Measurements from ENCODE around the gene NAXE.

DNA sequence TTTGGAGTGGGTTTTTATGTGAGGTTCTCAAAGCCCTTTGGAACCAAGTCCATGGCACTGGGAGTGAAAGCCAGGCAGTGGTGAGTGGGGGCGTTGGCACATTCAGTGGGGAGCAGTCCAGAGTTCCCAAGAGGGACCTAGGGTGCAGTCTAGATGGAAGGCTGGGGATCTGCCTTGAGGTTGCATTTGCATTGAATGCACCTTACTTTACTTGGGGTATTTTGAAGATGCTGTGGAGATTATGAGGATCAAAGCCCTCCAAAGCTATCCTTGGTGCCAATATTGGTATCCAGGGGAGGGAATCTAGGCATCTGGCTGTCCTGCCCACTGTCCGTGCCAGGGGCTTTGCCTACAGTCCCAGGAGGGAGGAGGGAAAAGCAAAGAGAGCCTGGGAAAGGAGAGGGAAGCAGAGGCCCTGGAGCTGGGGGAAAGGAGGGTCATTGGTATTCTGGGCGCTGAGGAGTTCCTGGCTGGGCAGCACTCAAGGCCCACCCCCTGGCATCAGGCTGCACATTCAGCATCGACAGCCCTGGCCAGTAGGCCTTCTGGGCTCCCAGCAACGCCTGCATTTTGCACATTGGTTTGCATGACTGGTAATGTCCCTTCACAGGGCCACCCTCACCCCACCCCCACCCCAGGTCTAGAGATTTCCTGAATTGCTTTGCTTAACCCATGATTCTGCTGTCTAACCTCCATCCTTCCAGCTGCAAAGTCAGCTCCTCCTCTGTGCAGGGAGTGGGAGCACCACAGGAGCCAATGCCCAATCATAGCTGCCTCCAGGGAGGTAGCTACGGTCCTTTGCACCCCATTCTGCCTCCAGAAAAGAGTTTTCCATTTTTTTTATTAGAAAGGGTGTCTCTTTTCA lies 49.5 kb downstream of the NAXE start:
- no peak for TF ChIP-seq POLR2A (IDR thresholded peaks at IDR 0.05; ENCODE audit: low read depth, low read length)
- no peak for TF ChIP-seq POLR2AphosphoS5 (IDR thresholded peaks at IDR 0.05; ENCODE audit: low read depth, low read length)
- TF ChIP-seq PAX5 (IDR thresholded peaks at IDR 0.05; ENCODE audit: insufficient read depth, low read length, severe bottlenecking), result no peak

Data from GM12891 (cell line).